Common myeloid progenitor, CD34-positive (primary cell): ENCODE data around the gene EIF1.
A peak's percentile ranks its signal among the peaks of the same experiment; 100 is the strongest.
"Not testable (repeated sequence)": the region's sequence is repeated elsewhere in the genome, so short reads cannot be mapped to it uniquely, and the experiment has no call there.

Experiments used
- CTCF ChIA-PET: fragments of 350-600 bp; sonication (Branson Sonifier 250); formaldehyde crosslinking; loops from one replicate; lab custom pipeline; 2021; ENCODE audit warnings: antibody characterized with exemption; lab: Charles Lee
- POLR2A ChIA-PET: fragments of 350-600 bp; sonication (Branson Sonifier 250); formaldehyde crosslinking; loops from one replicate; lab custom pipeline; 2021; ENCODE audit warnings: antibody characterized with exemption; lab: Charles Lee
- DNase-seq, 3 donors: peaks; one replicate each; pipeline versions ENCODE4 v3.0.0 to v3.0.0-alpha.2; 2013
- H3K27ac ChIP-seq, 2 experiments: 1 replicate in 1 of 2; 2 replicates in 1 of 2; pipeline ENCODE4 v1.7.0; 2013; ENCODE audit warnings: inconsistent platforms in 2 of 2, low read length in 2 of 2, mild to moderate bottlenecking in 2 of 2, low read depth in 1 of 2, moderate library complexity in 1 of 2; ENCODE audit not compliant: severe bottlenecking in 2 of 2, insufficient read depth in 1 of 2, poor library complexity in 1 of 2
- H3K27me3 ChIP-seq, 5 experiments: replicated peaks in 2 of 5; 1 replicate in 3 of 5; 2 replicates in 2 of 5; pipeline versions ENCODE4 v1.6.1 to v1.7.0; 2013; ENCODE audit warnings: low read length in 4 of 5, mild to moderate bottlenecking in 2 of 5, moderate library complexity in 2 of 5, inconsistent platforms in 1 of 5; ENCODE audit not compliant: insufficient read depth in 5 of 5, control insufficient read depth in 4 of 5
- H3K36me3 ChIP-seq, 4 experiments: 1 replicate in 2 of 4; 2 replicates in 2 of 4; pipeline versions ENCODE4 v1.6.1 to v1.7.0; 2013; ENCODE audit warnings: low read length in 3 of 4, control low read depth in 1 of 4, mild to moderate bottlenecking in 1 of 4; ENCODE audit not compliant: control insufficient read depth in 4 of 4, insufficient read depth in 4 of 4
- H3K4me1 ChIP-seq, 4 experiments: 1 replicate in 3 of 4; 2 replicates in 1 of 4; pipeline versions ENCODE4 v1.6.1 to v1.7.1; 2013; ENCODE audit warnings: low read length in 3 of 4, mild to moderate bottlenecking in 3 of 4, control low read depth in 1 of 4, inconsistent platforms in 1 of 4, moderate library complexity in 1 of 4; ENCODE audit not compliant: control insufficient read depth in 4 of 4, insufficient read depth in 4 of 4; ENCODE audit errors: control extremely low read depth in 1 of 4
- H3K4me3 ChIP-seq, 7 experiments: 1 replicate in 4 of 7; 2 replicates in 3 of 7; pipeline versions ENCODE4 v1.5.1 to v1.7.0; 2013; ENCODE audit warnings: mild to moderate bottlenecking in 7 of 7, low read length in 6 of 7, moderate library complexity in 6 of 7, inconsistent platforms in 2 of 7, low read depth in 2 of 7, control low read depth in 1 of 7; ENCODE audit not compliant: insufficient read depth in 4 of 7, control insufficient read depth in 1 of 7; ENCODE audit errors: extremely low read depth in 1 of 7
- H3K9me3 ChIP-seq, 5 experiments: 1 replicate in 4 of 5; 2 replicates in 1 of 5; pipeline versions ENCODE4 v1.6.1 to v1.7.1; 2013; ENCODE audit warnings: low read length in 4 of 5, mild to moderate bottlenecking in 2 of 5, inconsistent platforms in 1 of 5, low read depth in 1 of 5, moderate library complexity in 1 of 5; ENCODE audit not compliant: control insufficient read depth in 4 of 5, insufficient read depth in 2 of 5; ENCODE audit errors: control extremely low read depth in 1 of 5
- WGBS: methylation state at CpG from one replicate; pipeline ENCODE4 v1.1.5; 2013; ENCODE audit not compliant: insufficient coverage; 5-methylcytosine and 5-hydroxymethylcytosine counted together

The EIF1 gene

GRCh38 chr17:41667280-41668041, 21.2 kb upstream of the EIF1 start:
- Histone ChIP-seq H3K27me3 (no peaks in the 10 kb centered on the region), H3K9me3 (no peaks in the 10 kb centered on the region), H3K4me3 (peak overlapping the region in 4 of 7 experiments; percentile 49 to 80 (median 67)), H3K27ac (peak overlapping the region in 1 of 2 experiments; percentile 14), H3K36me3 (no peaks in the 10 kb centered on the region), H3K4me1 (peaks cover 0 to 37% (median 30%) of the 10 kb centered on the region in 4 experiments)
- CTCF ChIA-PET, result interaction anchor here (0.6 to 12.2 kb wide), 14 partner anchors 8 to 838 kb away, joined by 3 to 239 read pairs (median 6); partner anchors contain the start of gene EIF1
- POLR2A ChIA-PET, result interaction anchor here (0.7 to 5.0 kb wide), 4 partner anchors 11 to 21 kb away, joined by 3 to 30 read pairs (median 3); partner anchors contain the start of gene EIF1
- WGBS, result 41% methylated on average over 21 of the region's 23 CpGs
- DNase-seq, result peak in 2 of 3 donors; percentile 57 to 62

- DNase-seq, result no peak
- POLR2A ChIA-PET, result no interaction called here
- H3K4me1 ChIP-seq, result peaks cover 8 to 35% (median 27%) of the 10 kb centered on the region in 4 experiments
- no peaks in the 10 kb centered on the region for H3K27me3 ChIP-seq
- no peak overlapping the region for H3K4me3 ChIP-seq
- WGBS, result 95% methylated on average over 7 of the region's 7 CpGs
- no peaks in the 10 kb centered on the region for H3K9me3 ChIP-seq
- CTCF ChIA-PET, result interaction anchor here (0.6 to 1.7 kb wide), 3 partner anchors 13 to 174 kb away, joined by 3 to 5 read pairs (median 3); no protein-coding TSS in a partner anchor
- no peak overlapping the region for H3K27ac ChIP-seq
- H3K36me3 ChIP-seq, result no peaks in the 10 kb centered on the region
Measured at GRCh38 chr17:41672153-41672552, 16.5 kb upstream of the EIF1 start.

GRCh38 chr17:41675157-41676057, 13.3 kb upstream of the EIF1 start:
- H3K4me3 ChIP-seq, POLR2A ChIA-PET, H3K27me3 ChIP-seq, H3K36me3 ChIP-seq, DNase-seq, H3K27ac ChIP-seq, H3K9me3 ChIP-seq: not testable (repeated sequence)
- H3K4me1 ChIP-seq, result peaks cover 12 to 47% (median 39%) of the 10 kb centered on the region in 4 experiments
- WGBS, result 100% methylated on average over 3 of the region's 7 CpGs
- CTCF ChIA-PET, result interaction anchor here (1.9 to 7.5 kb wide), 3 partner anchors 9 to 15 kb away, joined by 11 to 91 read pairs (median 21); partner anchors contain the start of gene EIF1

- no CpG with 5 or more reads among the region's 3 CpGs for WGBS
- ChIA-PET POLR2A (no interaction called here), CTCF (interaction anchor here (1.9 to 7.5 kb wide), 3 partner anchors 9 to 14 kb away, joined by 11 to 91 read pairs (median 21); partner anchors contain the start of gene EIF1)
- no peaks in the 10 kb centered on the region for H3K9me3 ChIP-seq
- H3K4me1 ChIP-seq, result peaks cover 12 to 52% (median 43%) of the 10 kb centered on the region in 4 experiments
- no peak overlapping the region for H3K4me3 ChIP-seq
- H3K27me3 ChIP-seq, result no peaks in the 10 kb centered on the region
- peak in 1 of 3 donors; percentile 32 for DNase-seq
- H3K27ac ChIP-seq, result no peak overlapping the region
- H3K36me3 ChIP-seq, result no peaks in the 10 kb centered on the region
Measured at GRCh38 chr17:41676058-41676419, 12.6 kb upstream of the EIF1 start.

GRCh38 chr17:41678411-41678906, 10.2 kb upstream of the EIF1 start:
- Histone ChIP-seq H3K9me3 (no peaks in the 10 kb centered on the region), H3K4me3 (peak overlapping the region in 6 of 7 experiments; percentile 28 to 83 (median 53)), H3K27ac (peak overlapping the region; percentile 62 to 90), H3K27me3 (no peaks in the 10 kb centered on the region), H3K4me1 (peaks cover 12 to 68% (median 58%) of the 10 kb centered on the region in 4 experiments), H3K36me3 (no peaks in the 10 kb centered on the region)
- peak in 1 of 3 donors; percentile 48 for DNase-seq
- POLR2A ChIA-PET, result interaction anchor here (0.7 to 5.1 kb wide), 5 partner anchors 10 to 82 kb away, joined by 3 to 86 read pairs (median 3); partner anchors contain the start of gene EIF1
- WGBS, result no CpG with 5 or more reads among the region's 2 CpGs
- CTCF ChIA-PET, result interaction anchor here (1.0 to 7.5 kb wide), 6 partner anchors 10 to 29 kb away, joined by 3 to 91 read pairs (median 15); partner anchors contain the start of gene EIF1

- Histone ChIP-seq H3K27ac (peak overlapping the region; percentile 62 to 90), H3K27me3 (no peaks in the 10 kb centered on the region), H3K4me3 (peak overlapping the region in 6 of 7 experiments; percentile 28 to 83 (median 53)), H3K36me3 (no peaks in the 10 kb centered on the region), H3K4me1 (peaks cover 12 to 72% (median 60%) of the 10 kb centered on the region in 4 experiments), H3K9me3 (no peaks in the 10 kb centered on the region)
- DNase-seq, result peak; percentile 95 to 99 (median 98)
- 0% methylated on average over 4 of the region's 6 CpGs for WGBS
- CTCF ChIA-PET, result interaction anchor here (1.0 to 7.5 kb wide), 6 partner anchors 11 to 30 kb away, joined by 3 to 91 read pairs (median 15); partner anchors contain the start of gene EIF1
- POLR2A ChIA-PET, result interaction anchor here (0.7 to 5.1 kb wide), 5 partner anchors 11 to 82 kb away, joined by 3 to 86 read pairs (median 3); partner anchors contain the start of gene EIF1
Measured at GRCh38 chr17:41678907-41679739, 9.6 kb upstream of the EIF1 start.
